Measurements from ENCODE around the gene ZFR2.

ZFR2 gene

GRCh38 chr19:3778899-3779723 is 89.7 kb downstream of the ZFR2 start:
- no peak for TF ChIP-seq CTCF (conservative IDR thresholded peaks at IDR 0.05)
- H3K27ac ChIP-seq = no peak overlapping the region

GRCh38 chr19:3778104-3778867 is 90.6 kb downstream of the ZFR2 start:
- H3K27ac ChIP-seq = no peak overlapping the region
- no peak for TF ChIP-seq CTCF (conservative IDR thresholded peaks at IDR 0.05)

- no peak overlapping the region for H3K27ac ChIP-seq
- TF ChIP-seq CTCF (conservative IDR thresholded peaks at IDR 0.05) = no peak
Measured at GRCh38 chr19:3776479-3777040, 92.3 kb downstream of the ZFR2 start.

GRCh38 chr19:3775831-3776230 is 93.0 kb downstream of the ZFR2 start:
- no peak overlapping the region for H3K27ac ChIP-seq
- TF ChIP-seq CTCF (conservative IDR thresholded peaks at IDR 0.05) = no peak

GRCh38 chr19:3775374-3775711 is 93.5 kb downstream of the ZFR2 start:
- no peak overlapping the region for H3K27ac ChIP-seq
- no peak for TF ChIP-seq CTCF (conservative IDR thresholded peaks at IDR 0.05)

GRCh38 chr19:3774621-3775373 is 94.0 kb downstream of the ZFR2 start:
- H3K27ac ChIP-seq = no peak overlapping the region
- TF ChIP-seq CTCF (conservative IDR thresholded peaks at IDR 0.05) = no peak

Data from VCaP (cell line).